HG02852 (cell line): ENCODE measurements around the gene MCM9.

Experiments
- ATAC-seq: cut with Tn5 transposase; IDR thresholded peaks from one replicate; pipeline ENCODE4 v1.9.1; 2021; ENCODE audit warnings: mild to moderate bottlenecking, moderate library complexity; ENCODE audit not compliant: unreplicated experiment

Gene MCM9

DNA sequence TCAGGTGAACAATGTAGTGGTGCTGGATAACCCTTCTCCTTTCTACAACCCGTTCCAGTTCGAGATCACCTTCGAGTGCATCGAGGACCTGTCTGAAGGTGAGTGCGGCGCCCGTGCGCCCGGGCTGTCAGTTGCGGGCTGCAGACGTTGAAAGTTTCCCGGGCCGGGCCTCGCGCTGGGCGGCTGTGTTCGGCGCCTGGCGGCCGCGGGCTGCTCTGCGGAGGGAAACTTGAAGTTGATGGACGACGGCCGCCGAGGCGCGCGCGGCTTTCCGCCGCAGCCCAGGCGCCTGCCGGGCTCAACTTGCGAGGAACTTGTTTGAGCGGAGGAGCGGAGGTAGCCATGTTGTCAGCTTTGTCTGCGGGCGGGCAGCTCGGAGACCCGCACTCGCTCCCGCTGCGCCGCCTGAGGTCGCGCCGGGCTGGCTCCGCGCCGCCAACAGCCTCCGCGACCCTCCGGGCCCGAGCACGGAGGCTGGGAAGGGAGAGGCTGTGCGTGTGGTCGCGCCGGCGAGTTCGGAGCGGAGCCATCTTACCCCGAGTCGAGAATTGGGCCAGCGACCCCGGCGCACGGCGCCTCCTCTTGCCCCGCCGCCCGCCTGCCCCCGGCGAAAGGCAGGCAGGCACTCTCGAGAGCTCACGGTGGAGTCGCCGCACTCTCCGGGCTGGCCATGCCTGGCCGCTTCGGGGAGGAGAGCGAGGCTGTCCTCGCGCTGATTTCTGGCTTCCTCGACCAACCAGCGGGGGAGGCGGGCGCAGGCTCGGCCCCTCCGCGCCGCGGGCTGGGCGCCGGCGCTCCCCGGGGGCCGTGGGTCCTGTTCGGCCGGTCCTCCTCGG, 40.3 kb downstream of the MCM9 start:
- ATAC-seq = peak; percentile 33

DNA sequence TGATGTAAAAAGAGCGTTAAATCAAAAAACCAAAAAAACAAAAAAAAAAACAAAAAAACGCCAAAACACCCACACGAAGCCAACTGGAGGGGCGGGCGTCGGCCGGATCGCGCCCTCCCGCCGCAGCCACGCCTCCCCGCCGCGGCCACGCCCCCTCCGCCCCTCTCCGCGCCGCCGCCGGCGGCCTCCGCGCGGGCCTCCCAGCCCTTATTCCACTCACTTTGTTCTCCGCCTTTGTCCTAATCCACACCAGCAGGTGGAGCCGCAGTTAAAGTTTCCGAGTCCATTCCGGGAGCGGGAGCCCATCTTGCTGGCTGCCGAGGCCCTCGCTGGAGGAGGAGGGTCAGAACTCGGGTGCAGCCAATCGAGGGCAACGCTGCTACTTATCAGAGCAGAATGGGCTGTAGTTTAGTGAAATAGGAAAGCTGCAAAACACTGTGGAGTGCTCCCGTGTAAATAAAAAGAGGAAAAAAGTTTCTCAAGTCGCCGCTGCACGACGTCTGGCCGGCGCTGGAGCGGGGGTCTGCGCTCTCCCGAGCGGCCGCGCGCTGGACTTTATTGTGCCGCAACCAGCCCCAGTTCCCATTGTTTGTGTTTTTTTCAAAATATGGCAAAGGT, 41.0 kb downstream of the MCM9 start, which contains the start of gene ASF1A:
Gene ASF1A (plus strand): TSS at position 346 of the 618 bp plus-strand sequence. CDS start 262 bp downstream, at position 608.
- ATAC-seq = peak; percentile 63

DNA sequence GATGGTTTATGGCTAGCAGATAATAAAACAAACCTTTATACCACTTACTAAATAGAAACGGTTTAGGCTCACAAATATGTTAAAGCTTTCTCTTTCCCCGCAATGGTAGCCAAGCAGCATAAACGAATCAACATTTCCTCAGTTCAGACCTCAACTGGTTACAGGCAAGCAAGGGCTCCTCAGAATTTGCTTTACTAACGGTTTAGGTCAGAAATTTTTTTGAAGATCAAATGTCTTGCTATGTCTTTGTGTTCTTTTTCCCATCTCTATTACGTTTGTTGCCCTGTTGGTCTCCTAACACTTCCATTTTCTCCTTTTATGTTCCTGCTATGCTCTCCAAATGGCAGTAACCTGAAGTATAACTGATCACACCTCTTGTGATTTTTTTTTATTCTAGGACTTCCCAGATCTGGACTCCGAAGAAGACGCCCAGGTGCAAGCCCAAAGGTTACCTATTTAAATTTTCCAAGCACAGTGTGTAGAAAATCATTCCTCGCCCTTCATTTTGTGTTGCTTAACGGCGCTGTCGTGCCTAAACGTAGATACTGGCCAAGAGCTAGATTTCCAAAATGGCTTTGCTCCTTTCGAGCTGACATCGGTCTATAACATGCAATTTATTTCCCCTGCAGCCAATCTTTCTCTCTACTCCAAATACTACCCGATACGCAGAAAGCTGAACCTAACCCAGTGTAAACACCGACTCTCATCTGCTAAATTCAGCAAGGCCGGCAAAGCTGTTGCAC, 41.7 kb downstream of the MCM9 start:
- ATAC-seq = peak; percentile 18

DNA sequence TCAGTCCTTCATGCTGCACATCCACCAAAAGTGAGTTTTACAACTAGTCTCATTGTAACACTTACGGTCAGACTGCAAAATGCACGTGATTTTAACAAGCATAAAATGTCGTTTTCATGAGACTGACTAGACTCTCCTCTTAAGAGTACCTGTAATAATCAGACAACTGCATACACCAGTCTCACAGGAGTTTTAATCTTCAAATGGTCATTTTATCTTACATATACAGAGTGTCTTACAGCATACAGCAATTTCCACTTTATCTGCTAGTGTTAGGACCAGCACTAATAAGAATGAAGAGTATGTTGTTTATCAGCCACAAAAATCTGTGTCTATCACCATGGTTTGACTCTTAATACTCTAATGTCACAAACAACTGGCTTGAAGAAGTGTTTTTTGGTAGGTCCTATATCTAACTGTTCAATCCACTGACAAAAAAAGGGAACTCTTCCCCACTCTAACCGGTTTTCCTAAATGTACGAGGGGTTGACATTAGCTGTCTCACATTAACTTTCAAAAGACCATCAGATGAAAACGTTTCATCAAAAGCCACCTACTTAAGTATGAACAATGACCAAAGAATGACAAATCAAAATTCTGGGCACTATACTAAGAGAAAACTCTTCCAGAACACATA, 42.5 kb downstream of the MCM9 start:
- no peak for ATAC-seq

DNA sequence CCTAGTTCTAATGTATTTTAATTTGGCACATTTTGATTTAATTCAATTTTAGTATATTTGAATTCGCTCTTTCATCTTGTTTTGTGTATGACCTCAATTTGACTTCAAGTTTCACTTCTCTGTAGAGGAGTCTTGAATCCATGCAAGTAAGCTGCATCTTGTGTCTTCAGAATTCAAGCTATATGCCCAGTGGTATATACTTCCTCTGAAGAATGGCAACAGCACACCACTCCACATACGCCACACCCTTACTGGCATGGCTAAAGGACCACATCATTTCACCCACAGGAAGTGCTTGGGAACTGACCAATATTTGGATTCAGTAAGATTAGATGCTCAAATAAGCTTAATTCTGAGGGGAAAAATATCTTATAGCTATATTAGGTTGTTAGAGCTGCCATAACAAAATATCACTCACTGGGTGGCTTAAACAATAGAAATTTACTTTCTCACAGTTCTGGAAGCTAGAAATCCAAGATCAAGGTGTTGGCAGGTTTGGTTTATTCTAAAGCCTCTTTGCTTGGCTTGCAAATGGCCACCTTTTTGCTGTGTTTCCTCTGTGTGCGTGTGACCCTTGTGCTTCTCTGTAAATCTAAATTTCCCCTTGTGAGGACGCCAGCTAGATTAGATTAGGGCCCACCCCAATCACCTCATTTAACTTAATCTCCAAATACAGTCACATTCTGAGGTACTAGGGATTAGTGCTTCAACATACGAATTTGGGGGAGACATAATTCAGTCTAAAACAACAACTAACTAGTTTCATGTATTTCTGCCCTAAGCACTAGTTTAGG, 43.8 kb downstream of the MCM9 start:
- peak; percentile 12 for ATAC-seq

DNA sequence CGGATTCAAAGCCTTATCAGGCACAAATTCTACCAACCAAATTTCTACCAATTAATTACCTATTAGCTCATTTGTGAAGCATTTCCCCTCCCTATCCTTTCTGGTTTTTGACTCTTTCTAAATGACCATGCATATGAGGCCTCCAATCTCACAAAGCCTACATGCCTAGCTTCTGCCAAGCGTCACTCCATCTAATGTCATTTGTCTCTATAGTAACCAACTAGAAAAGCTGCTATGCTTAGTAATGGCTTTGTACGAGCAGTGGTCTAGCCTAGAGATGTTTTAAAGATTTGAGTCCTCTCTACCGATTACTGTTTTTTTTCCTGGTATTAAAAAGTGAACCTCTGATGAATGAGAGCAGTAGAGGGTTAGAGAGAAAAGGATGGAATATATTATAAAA, 45.8 kb downstream of the MCM9 start:
- no peak for ATAC-seq

DNA sequence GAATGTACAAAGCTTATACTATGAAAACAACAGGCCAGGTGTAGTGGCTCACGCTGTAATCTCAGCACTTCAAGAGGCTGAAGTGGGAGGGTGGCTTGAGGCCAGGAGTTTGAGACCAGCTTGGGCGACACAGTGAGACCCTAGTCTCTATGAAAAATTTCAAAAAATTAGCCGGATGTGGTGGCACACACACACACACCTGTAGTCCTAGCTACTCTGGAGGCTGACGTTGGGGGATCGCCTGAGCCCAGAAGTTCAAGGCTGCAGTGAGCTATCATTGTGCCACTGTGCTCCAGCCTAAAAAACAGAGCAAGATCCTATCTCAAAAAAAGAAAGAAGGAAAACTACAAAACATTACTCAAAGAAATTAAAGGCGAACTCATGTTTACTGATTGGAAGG, 48.3 kb downstream of the MCM9 start:
- ATAC-seq = no peak

DNA sequence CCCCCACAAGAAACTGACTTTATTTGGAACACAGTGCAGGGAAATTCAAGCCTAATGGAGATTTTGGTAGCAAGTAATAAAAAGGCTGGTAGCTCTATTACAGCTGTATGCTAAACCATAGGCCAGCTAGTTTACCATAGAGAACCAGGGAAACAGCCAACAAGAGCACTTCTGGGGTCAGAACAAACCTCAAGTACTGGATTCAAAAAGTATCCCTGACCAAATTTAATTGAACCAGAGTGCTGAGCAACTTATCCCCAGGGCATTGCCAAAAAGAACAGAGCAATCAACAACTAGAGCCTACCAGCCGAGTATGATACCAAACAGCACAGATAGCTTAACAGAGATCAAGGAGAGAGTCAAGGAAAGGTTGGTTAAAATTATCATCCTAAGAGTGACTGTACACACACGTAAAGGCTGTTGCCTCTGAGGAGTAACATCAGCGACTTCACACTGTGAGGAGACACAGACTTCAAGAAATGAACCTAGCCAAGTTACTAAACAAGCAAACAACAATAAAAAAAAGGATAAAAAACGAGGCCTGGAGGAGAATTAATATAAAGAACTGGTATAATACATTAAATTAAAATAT, 52.5 kb downstream of the MCM9 start:
- no peak for ATAC-seq

DNA sequence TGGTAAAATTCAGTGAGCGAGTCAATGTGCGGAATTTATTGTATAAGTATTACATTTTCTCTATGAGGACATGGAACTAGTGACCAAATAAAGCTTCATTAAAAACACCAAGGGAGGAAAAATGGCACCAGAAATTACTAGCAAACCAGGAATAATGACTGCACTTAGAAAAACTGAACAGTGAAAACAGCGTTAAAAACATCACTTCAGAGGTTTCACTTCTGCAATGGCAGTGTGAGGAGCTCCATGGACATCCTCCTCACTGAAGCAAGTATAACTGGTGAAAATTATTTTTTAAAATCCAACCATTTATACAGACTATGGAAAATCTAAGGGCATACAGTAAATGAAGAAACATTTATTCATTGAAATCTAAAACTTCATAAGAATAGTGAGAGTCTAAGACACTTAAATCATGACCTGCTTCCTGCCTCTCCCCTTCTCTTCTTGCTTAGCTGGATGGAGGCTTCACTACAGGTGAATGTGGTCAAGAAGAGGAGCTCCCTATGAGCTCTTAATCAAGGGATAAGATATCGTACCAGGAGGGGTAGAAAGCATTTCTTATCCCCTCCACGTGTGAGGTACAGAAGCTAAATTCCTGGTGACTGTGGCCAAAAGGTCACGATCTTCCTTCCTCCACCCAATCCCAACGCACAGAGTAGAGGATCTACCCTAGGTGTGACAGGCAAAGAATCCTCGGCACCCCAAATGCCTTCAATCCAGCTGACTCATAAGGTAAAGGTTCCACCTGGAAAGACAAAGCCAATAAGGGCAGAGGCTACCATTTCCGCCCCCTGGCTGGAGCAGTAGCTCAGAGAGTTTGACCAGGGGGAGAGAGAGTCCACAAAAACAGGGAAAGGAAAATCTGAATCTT, 53.3 kb downstream of the MCM9 start:
- peak; percentile 86 for ATAC-seq

DNA sequence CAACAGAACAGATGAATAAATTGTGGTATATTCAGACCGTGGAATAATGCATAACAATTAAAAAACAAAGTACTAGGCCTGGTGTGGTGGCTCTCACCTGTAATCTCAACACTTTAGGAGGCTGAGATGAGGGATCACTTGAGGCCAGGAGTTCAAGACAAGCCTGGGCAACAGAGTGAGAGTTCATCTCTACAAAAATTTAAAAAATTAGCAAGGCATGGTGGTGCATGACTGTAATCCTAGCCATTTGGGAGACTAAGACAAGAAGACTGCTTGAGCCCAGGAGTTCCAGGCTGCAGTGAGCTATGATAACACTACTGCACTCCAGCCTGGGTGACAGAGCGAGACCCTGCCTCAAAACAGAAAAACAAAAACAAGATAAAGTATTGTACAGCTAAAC, 57.2 kb downstream of the MCM9 start:
- ATAC-seq = no peak

DNA sequence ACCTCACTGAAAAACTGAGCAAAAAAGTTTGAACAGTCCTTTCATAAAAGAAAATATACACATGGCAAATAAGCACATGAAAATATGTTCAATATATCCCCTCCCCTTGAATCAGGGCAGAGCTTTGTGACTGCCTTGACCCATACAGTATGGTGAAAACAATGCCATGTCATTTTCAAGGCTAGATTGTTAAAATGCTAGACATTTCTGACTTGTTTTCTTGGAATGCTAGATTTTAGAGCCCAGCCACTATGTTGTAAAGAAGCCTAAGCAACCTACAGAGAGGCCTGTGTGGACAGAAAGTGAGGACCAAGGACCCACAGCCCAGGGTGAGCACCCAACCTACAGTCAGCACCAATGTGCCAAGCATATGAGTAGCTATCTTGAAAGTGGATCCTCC, 58.1 kb downstream of the MCM9 start:
- ATAC-seq = no peak

DNA sequence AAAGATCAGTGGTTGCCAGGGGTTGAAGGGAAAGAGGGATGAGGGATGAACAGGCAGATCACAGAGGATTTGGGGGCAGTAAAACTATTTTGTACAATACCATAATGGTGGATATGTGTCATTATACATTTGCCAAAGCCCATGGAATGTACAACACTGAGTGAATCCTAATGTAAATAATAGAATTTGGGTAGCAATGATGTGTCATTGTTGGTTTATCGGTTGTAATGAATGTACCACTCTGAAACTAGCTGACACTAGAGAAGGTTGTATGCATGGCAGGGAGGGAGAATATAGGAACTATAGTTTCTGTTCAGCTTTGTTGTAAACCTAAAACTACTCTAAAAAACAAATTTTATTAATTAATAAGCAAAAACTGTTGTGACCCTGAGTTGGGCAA, 58.8 kb downstream of the MCM9 start:
- ATAC-seq = no peak

DNA sequence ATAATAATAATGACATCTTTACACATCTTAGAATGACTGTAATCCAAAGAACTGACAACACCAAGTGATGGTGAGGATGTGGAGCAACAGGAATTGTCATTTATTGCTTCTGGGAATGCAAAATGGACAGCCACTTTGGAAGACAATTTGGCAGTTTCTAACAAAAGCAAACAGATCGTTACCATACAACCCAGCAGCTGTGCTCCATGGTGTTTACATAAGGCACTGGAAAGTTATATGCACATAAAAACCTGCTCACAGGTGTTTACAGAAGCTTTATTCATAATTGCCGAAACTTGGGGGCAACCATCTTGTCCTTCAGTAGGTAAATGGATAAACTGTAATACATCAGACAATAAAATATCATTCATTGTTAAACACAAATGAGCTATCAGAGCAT, 59.3 kb downstream of the MCM9 start:
- ATAC-seq = no peak

DNA sequence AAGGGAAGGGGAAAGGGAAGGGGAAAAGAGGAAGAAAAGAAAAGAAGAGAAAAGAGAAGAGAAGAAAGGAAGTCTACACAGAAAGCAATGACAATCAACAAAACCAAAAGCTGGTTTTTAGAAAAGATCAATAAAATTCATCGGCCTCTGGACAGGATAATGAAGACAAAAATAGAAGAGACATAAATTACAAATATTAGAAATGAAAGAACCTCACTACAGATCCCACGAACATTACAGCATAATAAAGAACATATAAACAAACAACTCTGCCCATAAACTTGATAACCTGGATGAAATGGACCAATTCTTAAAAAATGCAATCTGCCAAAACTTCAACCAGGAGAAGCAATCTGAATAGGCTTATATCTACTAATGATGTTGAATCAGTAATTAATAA, 61.7 kb downstream of the MCM9 start:
- no peak for ATAC-seq

DNA sequence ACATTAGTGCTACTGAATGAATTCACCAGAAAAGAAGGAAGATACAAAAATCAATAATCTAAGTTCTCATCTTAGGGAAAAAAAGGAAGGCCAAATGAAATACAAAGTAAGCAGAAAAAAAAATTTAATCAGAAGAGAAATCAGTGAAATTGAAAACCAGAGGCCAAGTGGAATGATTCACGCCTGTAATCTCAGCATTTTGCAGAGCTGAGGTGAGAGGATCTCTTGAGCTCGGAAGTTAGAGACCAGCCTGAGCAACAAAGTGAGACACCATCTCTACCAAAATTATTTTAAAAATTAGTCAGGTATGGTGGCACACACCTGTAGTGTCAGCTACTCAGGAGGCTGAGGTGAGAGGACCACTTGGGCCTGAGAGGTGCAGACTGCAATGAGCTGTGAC, 62.2 kb downstream of the MCM9 start:
- ATAC-seq = no peak

DNA sequence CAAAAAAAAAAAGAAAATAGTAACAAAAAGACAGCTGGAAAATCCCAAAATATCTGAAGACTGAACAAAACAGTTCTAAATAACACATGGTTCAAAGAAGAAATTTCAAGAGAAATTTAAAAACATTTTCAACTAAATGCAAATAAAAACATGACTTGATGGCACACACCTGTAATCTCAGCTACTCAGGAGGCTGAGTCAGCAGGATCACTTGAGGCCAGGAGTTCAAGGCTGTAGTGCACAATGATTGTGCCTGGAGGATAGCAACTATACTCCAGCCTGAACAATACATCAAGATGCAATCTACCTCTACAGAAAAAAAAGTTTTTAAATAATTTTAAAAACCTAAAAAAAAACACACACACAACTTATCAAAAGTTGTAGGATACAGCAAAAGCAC, 62.6 kb downstream of the MCM9 start:
- ATAC-seq = no peak

DNA sequence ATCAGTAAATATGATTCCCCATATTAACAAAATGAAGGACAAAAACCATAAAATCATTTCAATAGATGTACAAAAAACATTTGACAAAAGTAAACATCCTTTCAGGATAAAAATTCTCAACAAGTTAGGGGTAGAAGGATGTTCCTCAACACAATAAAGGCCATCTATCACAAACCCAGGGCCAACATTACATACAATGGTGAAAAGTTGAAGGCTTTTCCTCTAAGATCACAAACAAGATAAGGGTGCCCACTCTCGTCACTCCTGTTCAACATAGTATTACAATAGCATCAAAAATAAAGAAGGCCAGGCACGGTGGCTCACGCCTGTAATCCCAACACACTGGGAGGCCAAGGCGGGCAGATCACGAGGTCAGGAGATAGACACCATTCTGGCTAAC, 63.6 kb downstream of the MCM9 start:
- no peak for ATAC-seq

DNA sequence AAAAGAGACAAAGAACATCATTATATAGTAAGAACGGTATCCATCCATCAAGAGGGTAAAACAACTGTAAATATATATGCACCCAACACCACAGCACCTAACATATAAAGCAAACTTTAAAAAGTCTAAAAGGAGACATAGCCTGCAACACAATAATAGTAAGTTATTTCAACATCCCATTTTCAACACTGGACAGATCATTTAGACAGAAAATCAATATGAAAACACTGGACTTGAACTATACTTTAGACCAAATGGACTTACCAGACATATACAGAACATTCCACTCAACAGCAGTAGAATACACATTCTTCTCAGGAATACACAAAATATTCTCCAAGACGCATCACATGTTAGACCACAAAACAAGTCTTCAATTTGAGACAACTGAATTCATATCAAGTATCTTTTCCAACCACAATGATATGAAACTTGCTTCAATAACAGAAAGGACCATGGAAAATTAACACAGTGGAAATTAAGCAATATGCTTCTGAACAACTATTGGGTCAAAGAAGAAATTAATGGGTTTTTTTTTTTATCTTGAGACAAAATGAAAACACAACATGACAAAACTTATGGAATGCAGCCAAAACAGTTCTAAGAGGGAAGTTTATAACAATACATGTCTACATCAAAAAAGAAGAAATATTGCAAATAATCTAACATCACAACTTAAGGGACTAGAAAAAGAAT, 64.9 kb downstream of the MCM9 start:
- no peak for ATAC-seq

DNA sequence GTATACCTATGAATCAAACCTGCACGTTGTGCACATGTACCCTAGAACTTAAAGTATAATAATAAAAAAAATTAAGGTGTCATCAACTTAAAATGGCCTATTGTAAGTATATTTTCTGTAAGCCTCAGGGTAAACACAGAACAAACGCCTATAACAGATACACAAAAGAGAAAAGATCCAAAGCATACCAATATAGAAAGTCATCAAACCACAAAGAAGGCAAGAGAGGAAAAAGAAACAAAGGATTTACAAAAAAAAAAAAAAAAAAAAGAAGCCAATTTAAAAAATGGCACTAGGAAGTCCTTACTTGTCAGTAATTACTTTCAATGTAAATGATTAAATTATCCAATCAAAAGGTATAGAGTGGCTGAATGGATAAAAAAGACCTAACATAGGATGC, 65.6 kb downstream of the MCM9 start:
- no peak for ATAC-seq
